ENCODE measurements around the gene GALK2.
"Not testable (repeated sequence)": the region's sequence is repeated elsewhere in the genome, so short reads cannot be mapped to it uniquely, and the experiment has no call there.

GALK2 gene

GRCh38 chr15:49168016-49168415 is 2.0 kb upstream of the GALK2 start:
- no peak for DNase-seq

GRCh38 chr15:49171790-49172189 is 1.7 kb downstream of the GALK2 start:
- no peak for DNase-seq

- DNase-seq, result no peak
These were observed 4.9 kb downstream of the GALK2 start for GRCh38 chr15:49174902-49175301.

GRCh38 chr15:49175582-49176397 is 5.7 kb downstream of the GALK2 start:
- DNase-seq, result not testable (repeated sequence)

GRCh38 chr15:49178497-49178896 is 8.4 kb downstream of the GALK2 start:
- DNase-seq, result no peak

DNA sequence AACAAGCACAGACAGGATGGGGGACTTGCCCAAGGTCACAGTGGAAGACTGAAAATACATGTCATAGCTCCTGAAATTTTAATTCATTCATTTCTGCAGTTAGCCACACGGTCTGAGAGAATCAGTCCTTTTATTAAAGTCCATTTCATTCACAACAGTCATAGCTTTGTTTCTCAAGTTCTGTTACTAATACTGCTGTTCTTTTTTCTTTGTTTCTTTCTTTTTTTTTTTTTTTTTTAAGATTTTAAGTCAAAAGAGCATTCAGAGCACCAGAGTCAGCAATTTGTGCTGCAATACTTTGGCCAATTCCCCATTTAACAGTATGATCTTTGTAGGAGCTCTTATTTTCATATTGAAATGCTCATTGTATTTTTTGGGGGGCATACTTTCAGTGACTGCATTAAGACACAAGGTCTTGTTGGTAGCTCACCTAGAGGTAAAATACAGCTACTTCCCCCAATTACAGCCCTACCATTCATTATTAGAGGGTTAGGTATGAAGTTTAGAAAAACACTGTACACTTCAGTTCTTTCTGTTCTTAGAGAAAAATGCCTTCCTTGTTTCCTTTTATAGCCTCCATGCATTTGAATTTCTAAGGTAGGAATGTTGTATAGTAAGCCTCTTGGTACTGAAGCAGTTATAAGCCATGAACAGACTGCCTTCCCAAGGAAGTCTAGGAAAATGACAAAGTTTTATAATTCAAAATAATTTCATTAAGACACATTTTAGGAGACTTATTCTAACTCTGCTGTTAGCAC is 9.6 kb downstream of the GALK2 start:
- DNase-seq, result no peak

- no peak for DNase-seq
These were observed 12.1 kb downstream of the GALK2 start for GRCh38 chr15:49182128-49182527.

DNA sequence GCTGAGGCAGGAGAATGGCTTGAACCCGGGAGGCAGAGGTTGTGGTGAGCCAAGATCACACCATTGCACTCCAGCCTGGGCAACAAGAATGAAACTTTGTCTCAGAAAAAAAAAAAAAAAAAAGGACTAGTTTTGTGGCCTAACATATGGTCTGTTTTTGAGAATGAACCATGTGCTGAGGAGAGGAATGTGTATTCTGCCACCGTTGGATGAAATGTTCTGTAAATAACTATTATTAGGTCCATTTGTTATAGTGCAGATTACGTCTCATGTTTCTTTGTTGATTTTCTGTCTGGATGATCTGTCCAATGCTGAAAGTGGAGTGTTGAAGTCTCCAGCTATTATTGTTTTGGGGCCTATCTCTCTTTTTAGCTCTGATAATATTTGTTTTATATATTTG is 13.7 kb downstream of the GALK2 start:
- DNase-seq, result not testable (repeated sequence)

GRCh38 chr15:49185473-49185872 is 15.4 kb downstream of the GALK2 start:
- DNase-seq, result no peak

GRCh38 chr15:49187549-49188245 is 17.6 kb downstream of the GALK2 start:
- no peak for DNase-seq

DNA sequence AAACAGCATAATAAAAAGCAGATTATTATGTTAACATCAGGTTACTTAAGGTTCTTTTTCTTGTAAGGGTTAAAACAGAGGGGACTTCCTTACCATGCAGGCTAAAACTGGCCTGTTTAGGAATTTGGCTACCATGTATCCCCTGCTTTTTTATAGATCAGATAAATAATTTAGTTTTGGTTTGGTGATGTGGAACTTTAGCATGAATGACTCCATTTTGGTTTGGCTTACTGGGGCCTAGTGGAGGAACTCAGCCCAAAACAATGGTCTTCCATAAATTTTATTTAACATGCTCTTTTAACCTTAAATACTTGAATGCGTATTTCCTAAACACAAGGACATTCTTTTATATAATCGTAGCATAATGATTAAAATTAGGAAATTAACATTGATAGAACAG is 18.9 kb downstream of the GALK2 start:
- DNase-seq, result no peak

GRCh38 chr15:49189631-49190030 is 19.6 kb downstream of the GALK2 start:
- no peak for DNase-seq

DNA sequence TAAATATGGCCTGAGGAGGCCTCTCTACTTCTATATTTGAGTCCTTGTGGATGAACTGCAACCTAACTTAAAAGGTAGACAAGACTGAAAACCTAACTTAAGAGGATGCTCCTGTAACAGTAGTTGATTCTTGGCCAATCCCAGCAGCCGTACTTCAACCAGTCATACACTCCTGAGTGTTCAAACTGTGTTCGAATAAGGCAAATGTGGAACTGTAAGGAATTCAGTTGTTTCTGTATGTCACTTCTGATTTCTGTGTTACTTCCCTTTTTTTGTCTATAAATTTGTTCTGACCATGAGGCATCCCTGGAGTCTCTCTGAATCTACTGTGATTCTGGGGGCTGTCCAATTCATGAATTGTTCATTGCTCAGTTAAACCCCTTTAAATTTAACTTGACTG is 20.5 kb downstream of the GALK2 start:
- no peak for DNase-seq

- no peak for DNase-seq
These were observed 21.8 kb downstream of the GALK2 start for GRCh38 chr15:49191892-49192291.

DNA sequence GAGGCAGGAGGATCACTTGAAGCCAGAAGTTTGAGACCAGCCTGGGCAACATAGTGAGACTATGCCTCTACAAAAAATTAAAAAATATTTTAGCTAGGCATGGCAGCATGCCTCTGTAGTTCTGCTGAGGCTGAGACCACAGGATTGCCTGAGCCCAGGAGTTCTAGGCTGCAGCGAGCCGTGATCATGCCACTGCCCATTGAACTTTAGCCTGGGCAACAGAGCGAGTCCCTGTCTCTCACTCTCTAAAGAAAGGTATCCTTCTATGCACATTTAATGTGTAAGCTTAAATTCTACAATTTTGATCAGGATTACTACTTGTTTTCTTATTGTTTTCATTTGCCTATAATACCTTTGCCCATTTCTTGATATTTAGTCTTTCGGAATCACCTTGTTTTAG is 26.8 kb downstream of the GALK2 start:
- DNase-seq, result no peak

- no peak for DNase-seq
These were observed 29.6 kb downstream of the GALK2 start for GRCh38 chr15:49199666-49200065.

DNA sequence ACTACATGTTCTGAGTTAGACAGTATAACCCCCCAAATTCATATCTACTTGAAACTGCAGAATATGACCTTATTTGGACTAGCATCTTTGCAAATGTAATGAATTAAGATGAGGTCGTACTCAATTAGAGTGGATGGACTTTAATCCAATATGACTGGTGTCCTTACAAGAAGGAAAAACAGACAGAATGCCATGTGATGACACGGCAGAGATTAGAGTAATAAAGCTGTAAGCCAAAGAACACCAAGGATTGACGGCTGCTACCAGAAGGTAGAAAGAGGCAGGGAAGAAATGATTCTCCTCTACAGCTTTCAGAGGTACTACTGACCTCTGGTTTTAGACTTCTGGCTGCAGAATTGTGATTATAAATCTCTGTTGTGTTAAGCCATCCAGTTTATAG is 30.3 kb downstream of the GALK2 start:
- no peak for DNase-seq

GRCh38 chr15:49208102-49208501 is 38.1 kb downstream of the GALK2 start:
- DNase-seq, result not testable (repeated sequence)

DNA sequence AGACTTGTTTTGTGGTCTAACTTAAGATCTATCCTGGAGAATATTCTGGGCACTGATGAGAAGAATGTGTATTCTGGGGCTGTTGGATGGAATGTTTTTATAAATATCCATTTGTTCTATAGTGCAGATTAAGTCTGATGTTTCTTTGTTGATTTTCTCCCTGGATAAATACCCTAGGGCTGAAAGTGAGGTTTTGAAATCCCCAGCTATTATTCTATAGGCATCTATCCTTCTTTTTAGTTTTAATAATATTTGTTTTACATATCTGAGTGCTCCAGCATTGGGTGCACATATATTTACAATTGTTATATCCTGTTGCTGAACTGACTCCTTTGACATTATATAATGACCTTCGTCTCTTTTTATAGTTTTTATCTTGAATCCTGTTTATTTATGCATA is 42.9 kb downstream of the GALK2 start:
- DNase-seq, result no peak

DNA sequence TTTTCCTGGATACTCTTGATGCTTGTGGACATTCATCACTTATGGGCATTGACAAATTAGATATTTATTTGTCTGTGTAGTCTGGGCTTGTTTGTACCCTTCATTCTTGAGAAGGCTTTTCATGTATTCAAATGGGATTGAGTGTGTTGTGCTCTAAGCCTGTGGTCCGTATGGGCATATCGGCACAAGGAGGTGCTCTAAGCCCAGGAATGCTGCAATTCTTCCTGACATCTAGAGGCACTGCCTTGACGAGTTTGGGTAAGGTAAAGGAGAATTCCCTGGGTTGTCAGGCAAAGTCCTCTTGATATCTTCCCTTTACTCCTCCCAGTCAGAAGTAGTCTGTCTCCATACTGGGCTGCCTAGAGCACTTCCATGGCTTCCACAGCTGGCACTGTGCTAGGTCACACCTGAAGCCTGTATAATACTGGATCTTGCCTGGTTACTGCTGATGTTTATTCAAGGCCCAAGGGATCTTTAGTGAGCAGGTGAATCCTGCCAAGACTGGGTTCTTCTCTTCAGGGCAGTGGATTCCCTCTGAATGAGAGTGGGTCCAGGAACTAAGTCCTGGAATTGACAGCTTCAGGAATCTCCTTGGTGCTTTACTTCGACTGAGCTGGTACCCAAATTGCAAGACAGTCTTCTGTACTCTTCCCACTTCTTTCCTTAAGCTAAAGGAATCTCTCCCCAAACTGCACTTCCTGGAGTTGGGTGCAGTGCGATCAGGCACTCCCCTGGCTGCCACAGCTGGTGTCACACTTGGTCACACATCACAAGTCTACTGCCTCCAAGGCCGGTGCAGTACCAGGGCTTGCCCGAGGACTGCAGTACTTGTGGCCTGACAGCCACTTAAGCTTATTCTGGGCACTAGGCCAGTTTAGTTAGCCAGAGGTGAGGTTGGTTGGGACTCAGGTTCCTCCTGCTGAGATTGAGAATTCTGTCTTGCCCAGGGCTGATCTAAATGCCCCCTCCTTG is 46.0 kb downstream of the GALK2 start:
- DNase-seq, result no peak

- no peak for DNase-seq
These were observed 53.7 kb downstream of the GALK2 start for GRCh38 chr15:49223536-49224274.
